Measurements from ENCODE around the gene RCOR3.

GRCh38 chr1:211341999-211342398 is 82.8 kb downstream of the RCOR3 start:
- TF ChIP-seq, protein P1, sequence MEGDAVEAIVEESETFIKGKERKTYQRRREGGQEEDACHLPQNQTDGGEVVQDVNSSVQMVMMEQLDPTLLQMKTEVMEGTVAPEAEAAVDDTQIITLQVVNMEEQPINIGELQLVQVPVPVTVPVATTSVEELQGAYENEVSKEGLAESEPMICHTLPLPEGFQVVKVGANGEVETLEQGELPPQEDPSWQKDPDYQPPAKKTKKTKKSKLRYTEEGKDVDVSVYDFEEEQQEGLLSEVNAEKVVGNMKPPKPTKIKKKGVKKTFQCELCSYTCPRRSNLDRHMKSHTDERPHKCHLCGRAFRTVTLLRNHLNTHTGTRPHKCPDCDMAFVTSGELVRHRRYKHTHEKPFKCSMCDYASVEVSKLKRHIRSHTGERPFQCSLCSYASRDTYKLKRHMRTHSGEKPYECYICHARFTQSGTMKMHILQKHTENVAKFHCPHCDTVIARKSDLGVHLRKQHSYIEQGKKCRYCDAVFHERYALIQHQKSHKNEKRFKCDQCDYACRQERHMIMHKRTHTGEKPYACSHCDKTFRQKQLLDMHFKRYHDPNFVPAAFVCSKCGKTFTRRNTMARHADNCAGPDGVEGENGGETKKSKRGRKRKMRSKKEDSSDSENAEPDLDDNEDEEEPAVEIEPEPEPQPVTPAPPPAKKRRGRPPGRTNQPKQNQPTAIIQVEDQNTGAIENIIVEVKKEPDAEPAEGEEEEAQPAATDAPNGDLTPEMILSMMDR (conservative IDR thresholded peaks at IDR 0.05; ENCODE audit: low read depth, low read length), result no peak
- no peak for TF ChIP-seq EZH2 (IDR thresholded peaks at IDR 0.05; ENCODE audit: low read length, unreplicated experiment)
- no peak for TF ChIP-seq EZH2phosphoT487 (IDR thresholded peaks at IDR 0.05; ENCODE audit: borderline replicate concordance, low read length)

Data from PC-3 (cell line).